Nephron progenitor cell (in vitro differentiated cells): ENCODE data around the gene RAET1L.

Experiments
- DNase-seq: peaks from one replicate; pipeline ENCODE4 v3.0.0; 2021
- H3K27ac Mint-ChIP-seq: 2 replicates; pipeline ENCODE4 v1.8.0; 2021; ENCODE audit warnings: mild to moderate bottlenecking, moderate library complexity, mixed read lengths
- H3K27me3 Mint-ChIP-seq: 2 replicates; pipeline ENCODE4 v1.8.0; 2021; ENCODE audit warnings: mild to moderate bottlenecking, low read depth, mixed read lengths; ENCODE audit not compliant: poor library complexity
- H3K36me3 Mint-ChIP-seq: 2 replicates; pipeline ENCODE4 v1.8.0; 2021; ENCODE audit warnings: low read depth, mixed read lengths
- H3K4me1 Mint-ChIP-seq: 2 replicates; pipeline ENCODE4 v1.8.0; 2021; ENCODE audit warnings: mixed read lengths
- H3K4me3 Mint-ChIP-seq: 2 replicates; pipeline ENCODE4 v1.8.0; 2021; ENCODE audit warnings: mild to moderate bottlenecking, moderate library complexity, mixed read lengths
- H3K9me3 Mint-ChIP-seq: 2 replicates; pipeline ENCODE4 v1.8.0; 2021; ENCODE audit warnings: mild to moderate bottlenecking, moderate library complexity, mixed read lengths
- CTCF ChIP-seq: fragments of 200-600 bp; sonication (generic); IDR thresholded peaks from 2 replicates; pipeline ENCODE4 v1.5.0; 2021; ENCODE audit warnings: antibody characterized with exemption

The RAET1L gene

GRCh38 chr6:150058231-150058792, 33.0 kb upstream of the RAET1L start:
- peaks cover 61% of the 10 kb centered on the region for H3K27me3 Mint-ChIP-seq
- no peak for DNase-seq
- no peak overlapping the region for H3K4me3 Mint-ChIP-seq
- peaks cover 25% of the 10 kb centered on the region for H3K9me3 Mint-ChIP-seq
- no peak for TF ChIP-seq CTCF
- no peak overlapping the region for H3K27ac Mint-ChIP-seq
- H3K36me3 Mint-ChIP-seq: peaks cover 25% of the 10 kb centered on the region
- H3K4me1 Mint-ChIP-seq: no peaks in the 10 kb centered on the region

- H3K27me3 Mint-ChIP-seq: peaks cover 69% of the 10 kb centered on the region
- no peaks in the 10 kb centered on the region for H3K4me1 Mint-ChIP-seq
- TF ChIP-seq CTCF: no peak
Observed at GRCh38 chr6:150057501-150057951, 32.2 kb upstream of the RAET1L start.

GRCh38 chr6:150056916-150057315, 31.6 kb upstream of the RAET1L start:
- Mint-ChIP-seq H3K27ac (no peak overlapping the region), H3K4me3 (no peak overlapping the region), H3K9me3 (peaks cover 34% of the 10 kb centered on the region), H3K4me1 (no peaks in the 10 kb centered on the region), H3K36me3 (peaks cover 17% of the 10 kb centered on the region), H3K27me3 (peaks cover 72% of the 10 kb centered on the region)
- TF ChIP-seq CTCF: no peak
- DNase-seq: no peak

More at GRCh38 chr6:150057501-150057951, 32.2 kb upstream of the RAET1L start:
- H3K9me3 Mint-ChIP-seq: peaks cover 29% of the 10 kb centered on the region
- peaks cover 23% of the 10 kb centered on the region for H3K36me3 Mint-ChIP-seq
- no peak overlapping the region for H3K4me3 Mint-ChIP-seq
- DNase-seq: no peak
- H3K27ac Mint-ChIP-seq: no peak overlapping the region

GRCh38 chr6:150056156-150056555, 30.8 kb upstream of the RAET1L start:
- no peak for TF ChIP-seq CTCF
- Mint-ChIP-seq H3K9me3 (peaks cover 34% of the 10 kb centered on the region), H3K27ac (no peak overlapping the region), H3K4me3 (no peak overlapping the region), H3K27me3 (peaks cover 79% of the 10 kb centered on the region), H3K4me1 (no peaks in the 10 kb centered on the region), H3K36me3 (peaks cover 10% of the 10 kb centered on the region)
- no peak for DNase-seq

GRCh38 chr6:150055131-150055530, 29.8 kb upstream of the RAET1L start:
- TF ChIP-seq CTCF: no peak
- no peak overlapping the region for H3K27ac Mint-ChIP-seq
- H3K4me3 Mint-ChIP-seq: no peak overlapping the region
- H3K27me3 Mint-ChIP-seq: peaks cover 85% of the 10 kb centered on the region
- peaks cover 39% of the 10 kb centered on the region for H3K9me3 Mint-ChIP-seq
- no peak for DNase-seq
- H3K36me3 Mint-ChIP-seq: peaks cover 6% of the 10 kb centered on the region
- no peaks in the 10 kb centered on the region for H3K4me1 Mint-ChIP-seq

GRCh38 chr6:150053450-150053849, 28.1 kb upstream of the RAET1L start:
- peaks cover 77% of the 10 kb centered on the region for H3K27me3 Mint-ChIP-seq
- peaks cover 6% of the 10 kb centered on the region for H3K36me3 Mint-ChIP-seq
- DNase-seq: no peak
- H3K4me1 Mint-ChIP-seq: no peaks in the 10 kb centered on the region
- peaks cover 39% of the 10 kb centered on the region for H3K9me3 Mint-ChIP-seq
- no peak for TF ChIP-seq CTCF
- no peak overlapping the region for H3K4me3 Mint-ChIP-seq
- H3K27ac Mint-ChIP-seq: no peak overlapping the region
